HCT116 (cell line): ENCODE measurements around the gene BORCS5. TPM values are rescaled to one million over a fixed set of nuclear protein-coding genes. Genes with fewer than 3 reads are reported as not detected.

ENCODE experiments used
- ATAC-seq: fragments of 200-7000 bp; cut with Tn5 transposase; 2 replicates; pipeline ENCODE4 v1.9.1; 2020; ENCODE audit warnings: mild to moderate bottlenecking, moderate library complexity
- BruUV-seq: library from RNA; stranded (reverse); fragments of 400-500 nt; replicated peaks from 2 replicates; lab custom pipeline; 2021; lab: Mats Ljungman, UMichigan
- CTCF ChIA-PET: fragments of 300-600 bp; sonication (Branson Sonifier 250); formaldehyde crosslinking; loops from one replicate; lab custom pipeline; 2021; ENCODE audit warnings: antibody characterized with exemption; lab: Charles Lee
- POLR2A ChIA-PET: fragments of 300-600, 350-600 bp; sonication (Branson Sonifier 250); formaldehyde crosslinking; loops from one replicate; lab custom pipeline; 2021; ENCODE audit warnings: antibody characterized with exemption; lab: Charles Lee
- RAD21 ChIA-PET, 2 experiments: fragments of 300-600 bp; sonication (Branson Sonifier 250); formaldehyde crosslinking; loops; one replicate each; lab custom pipeline; 2023; ENCODE audit warnings: low total read pairs in 2 of 2; ENCODE audit not compliant: uncharacterized antibody in 2 of 2, unreplicated experiment in 2 of 2, low non-redundant PET in 1 of 2; lab: Charles Lee
- DNase-seq: peaks from one replicate; pipeline ENCODE4 v3.0.0-alpha.2; 2010; ENCODE audit warnings: low read depth, low spot score
- H2AFZ ChIP-seq: fragments of 200-600 bp; shearing (Covaris generic), sonication (generic); 2 replicates; pipeline ENCODE4 v1.6.1; 2017; ENCODE audit warnings: low read depth, mixed run types, mixed read lengths, antibody characterized with exemption, low read length; ENCODE audit not compliant: poor library complexity, severe bottlenecking
- H3K27ac ChIP-seq: 2 replicates; pipeline ENCODE4 v1.5.1; 2012; ENCODE audit warnings: low read depth, low read length
- H3K27me3 ChIP-seq: fragments of 200-600 bp; sonication (generic); 2 replicates; pipeline ENCODE4 v1.6.1; 2016; ENCODE audit warnings: mixed run types, low read length, mixed read lengths; ENCODE audit not compliant: insufficient read depth
- H3K36me3 ChIP-seq, 2 experiments: fragments of 200-500 bp in 1 of 2; fragments of 200-600 bp in 1 of 2; sonication (Bioruptor generic) in 1 of 2; sonication (generic) in 1 of 2; 2 replicates each; pipeline versions ENCODE4 v1.5.1 to v1.6.1; 2014 to 2016; ENCODE audit warnings: low read length in 2 of 2, inconsistent platforms in 1 of 2, mixed read lengths in 1 of 2, mixed run types in 1 of 2; ENCODE audit not compliant: insufficient read depth in 2 of 2, control insufficient read depth in 1 of 2
- H3K4me1 ChIP-seq, 2 experiments: fragments of 200-600 bp in 1 of 2; sonication (generic) in 1 of 2; 2 replicates each; pipeline versions ENCODE4 v1.5.1 to v1.6.1; 2012 to 2017; ENCODE audit warnings: low read length in 2 of 2, inconsistent platforms in 1 of 2, mild to moderate bottlenecking in 1 of 2, mixed read lengths in 1 of 2, mixed run types in 1 of 2, moderate library complexity in 1 of 2; ENCODE audit not compliant: insufficient read depth in 2 of 2, control insufficient read depth in 1 of 2
- H3K4me2 ChIP-seq: fragments of 200-600 bp; sonication (generic); 2 replicates; pipeline ENCODE4 v1.6.1; 2017; ENCODE audit warnings: mixed run types, low read length, mixed read lengths
- H3K4me3 ChIP-seq, 2 experiments: fragments of 200-600 bp in 1 of 2; sonication (generic) in 1 of 2; replicated peaks in 1 of 2; 2 replicates each; pipeline ENCODE4 v1.5.1; 2011 to 2016; ENCODE audit warnings: low read length in 2 of 2, control low read depth in 1 of 2, low read depth in 1 of 2, mild to moderate bottlenecking in 1 of 2, mixed read lengths in 1 of 2, mixed run types in 1 of 2
- H3K79me2 ChIP-seq: fragments of 200-600 bp; sonication (generic); 2 replicates; pipeline ENCODE4 v1.6.1; 2017; ENCODE audit warnings: mild to moderate bottlenecking, mixed run types, low read length, moderate library complexity, mixed read lengths; ENCODE audit not compliant: insufficient read depth
- H3K9ac ChIP-seq: fragments of 200-600 bp; sonication (generic); 2 replicates; pipeline ENCODE4 v1.6.1; 2016; ENCODE audit warnings: low read length, mixed read lengths
- H3K9me2 ChIP-seq: fragments of 200-600 bp; sonication (generic), shearing (Covaris generic); 2 replicates; pipeline ENCODE4 v1.6.1; 2017; ENCODE audit warnings: mixed run types, mild to moderate bottlenecking, moderate library complexity; ENCODE audit not compliant: insufficient read depth
- H3K9me3 ChIP-seq, 2 experiments: fragments of 200-500 bp in 1 of 2; fragments of 200-600 bp in 1 of 2; sonication (Bioruptor generic) in 1 of 2; sonication (generic) in 1 of 2; 2 replicates each; pipeline ENCODE4 v1.6.1; 2014 to 2017; ENCODE audit warnings: low read length in 2 of 2, mixed read lengths in 2 of 2, inconsistent platforms in 1 of 2, low read depth in 1 of 2, mild to moderate bottlenecking in 1 of 2, mixed run types in 1 of 2, moderate library complexity in 1 of 2; ENCODE audit not compliant: control insufficient read depth in 1 of 2, insufficient read depth in 1 of 2
- H4K20me1 ChIP-seq: fragments of 200-600 bp; sonication (generic), shearing (Covaris generic); 2 replicates; pipeline ENCODE4 v1.6.1; 2017; ENCODE audit warnings: mixed run types, mild to moderate bottlenecking, moderate library complexity; ENCODE audit not compliant: insufficient read depth
- EGR1 ChIP-seq: IDR thresholded peaks from 2 replicates; pipeline ENCODE4 v1.6.1; 2012; ENCODE audit warnings: low read depth
- ELF1 ChIP-seq: IDR thresholded peaks from 2 replicates; pipeline ENCODE4 v1.6.1; 2012; ENCODE audit warnings: low read depth, borderline replicate concordance
- EZH2phosphoT487 ChIP-seq: fragments of 200-600 bp; IDR thresholded peaks from 2 replicates; pipeline ENCODE4 v1.6.1; 2018; ENCODE audit warnings: antibody characterized with exemption, borderline replicate concordance
- POLR2AphosphoS5 ChIP-seq: IDR thresholded peaks from 2 replicates; pipeline ENCODE4 v1.6.1; 2011; ENCODE audit warnings: mild to moderate bottlenecking, low read depth, low read length, moderate library complexity
- REST ChIP-seq: IDR thresholded peaks from 2 replicates; pipeline ENCODE4 v1.6.1; 2012; ENCODE audit warnings: low read depth
- SIN3A ChIP-seq: IDR thresholded peaks from 2 replicates; pipeline ENCODE4 v1.6.1; 2012; ENCODE audit warnings: low read depth
- ZBTB33 ChIP-seq: IDR thresholded peaks from 2 replicates; pipeline ENCODE4 v1.6.1; 2011; ENCODE audit warnings: mild to moderate bottlenecking, low read length, moderate library complexity; ENCODE audit not compliant: insufficient replicate concordance; ENCODE audit errors: extremely low read depth
- intact Hi-C: fragments of 100-400 bp; cut with micrococcal nuclease; formaldehyde crosslinking; loops from 2 replicates; pipeline ENCODE4 v1.10.0; 2022
- total RNA-seq: library from RNA; stranded (reverse); gene quantifications from one replicate; pipeline ENCODE4 v1.2.1, GENCODE V29; 2021; ENCODE audit not compliant: unreplicated experiment
- TF ChIP-seq, protein P1 (sequence below): IDR thresholded peaks from 2 replicates; pipeline ENCODE4 v1.6.1; 2012
- TF ChIP-seq, protein P2 (sequence below), 3 experiments: fragments of 200-600 bp in 1 of 3; sonication (generic) in 1 of 3; IDR thresholded peaks in 2 of 3; conservative IDR thresholded peaks in 1 of 3; 2 replicates each; pipeline ENCODE4 v1.5.1; 2012 to 2017; ENCODE audit warnings: low read depth in 2 of 3, low read length in 2 of 3, antibody characterized with exemption in 1 of 3, borderline replicate concordance in 1 of 3, control low read depth in 1 of 3, mild to moderate bottlenecking in 1 of 3, mixed read lengths in 1 of 3, mixed run types in 1 of 3, moderate library complexity in 1 of 3; ENCODE audit not compliant: insufficient read depth in 1 of 3

Gene BORCS5
- total RNA-seq, 1 experiment from 2014 or later: 8.7 TPM

DNA sequence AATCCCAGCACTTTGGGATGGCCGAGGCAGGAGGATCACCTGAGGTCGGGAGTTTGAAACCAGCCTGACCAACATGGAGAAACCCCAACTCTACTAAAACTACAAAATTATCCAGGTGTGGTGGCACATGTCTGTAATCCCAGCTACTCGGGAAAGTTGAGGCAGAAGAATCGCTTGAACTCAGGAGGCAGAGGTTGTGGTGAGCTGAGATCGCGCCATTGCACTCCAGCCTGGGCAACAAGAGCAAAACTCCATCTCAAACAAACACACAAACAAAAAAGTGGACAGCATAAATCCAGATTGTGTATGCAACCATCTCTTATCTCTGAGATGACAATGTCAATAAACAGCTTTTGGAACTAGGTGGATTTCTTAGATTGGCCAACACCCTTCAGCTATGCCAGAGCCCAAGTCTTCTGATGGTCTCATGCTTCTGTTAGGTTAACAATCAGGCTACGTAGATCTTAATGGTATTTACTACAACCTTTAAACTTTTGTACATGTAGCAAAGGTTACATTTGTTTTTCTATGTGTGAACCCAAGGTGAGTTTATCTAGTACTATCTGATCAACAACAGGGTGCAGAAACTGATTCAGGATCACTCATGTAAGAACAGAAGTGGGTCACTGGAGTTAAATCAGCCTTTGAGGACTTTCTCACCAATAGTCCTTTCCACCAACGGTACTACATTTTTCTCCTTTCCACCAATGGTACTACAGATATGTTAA, 132.1 kb downstream of the BORCS5 start:
- H3K9me3 ChIP-seq: no peaks in the 10 kb centered on the region
- BruUV-seq: no TSS peak
- no peak for TF ChIP-seq EGR1
- no peak for TF ChIP-seq POLR2AphosphoS5
- TF ChIP-seq EZH2phosphoT487: no peak
- TF ChIP-seq, protein P1, sequence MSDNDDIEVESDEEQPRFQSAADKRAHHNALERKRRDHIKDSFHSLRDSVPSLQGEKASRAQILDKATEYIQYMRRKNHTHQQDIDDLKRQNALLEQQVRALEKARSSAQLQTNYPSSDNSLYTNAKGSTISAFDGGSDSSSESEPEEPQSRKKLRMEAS: no peak
- no peak for TF ChIP-seq ZBTB33
- no peak for TF ChIP-seq ELF1
- TF ChIP-seq SIN3A: no peak
- TF ChIP-seq, protein P2, sequence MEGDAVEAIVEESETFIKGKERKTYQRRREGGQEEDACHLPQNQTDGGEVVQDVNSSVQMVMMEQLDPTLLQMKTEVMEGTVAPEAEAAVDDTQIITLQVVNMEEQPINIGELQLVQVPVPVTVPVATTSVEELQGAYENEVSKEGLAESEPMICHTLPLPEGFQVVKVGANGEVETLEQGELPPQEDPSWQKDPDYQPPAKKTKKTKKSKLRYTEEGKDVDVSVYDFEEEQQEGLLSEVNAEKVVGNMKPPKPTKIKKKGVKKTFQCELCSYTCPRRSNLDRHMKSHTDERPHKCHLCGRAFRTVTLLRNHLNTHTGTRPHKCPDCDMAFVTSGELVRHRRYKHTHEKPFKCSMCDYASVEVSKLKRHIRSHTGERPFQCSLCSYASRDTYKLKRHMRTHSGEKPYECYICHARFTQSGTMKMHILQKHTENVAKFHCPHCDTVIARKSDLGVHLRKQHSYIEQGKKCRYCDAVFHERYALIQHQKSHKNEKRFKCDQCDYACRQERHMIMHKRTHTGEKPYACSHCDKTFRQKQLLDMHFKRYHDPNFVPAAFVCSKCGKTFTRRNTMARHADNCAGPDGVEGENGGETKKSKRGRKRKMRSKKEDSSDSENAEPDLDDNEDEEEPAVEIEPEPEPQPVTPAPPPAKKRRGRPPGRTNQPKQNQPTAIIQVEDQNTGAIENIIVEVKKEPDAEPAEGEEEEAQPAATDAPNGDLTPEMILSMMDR (IDR thresholded peaks at IDR 0.05 in 2 of 3, conservative IDR thresholded peaks at IDR 0.05 in 1 of 3; ENCODE audit: borderline replicate concordance in 1 of 3, insufficient read depth in 1 of 3, low read depth in 2 of 3, low read length in 2 of 3): no peak
- TF ChIP-seq REST: no peak
- TF ChIP-seq, all 23 proteins: peak for 0
- ChIA-PET POLR2A (no interaction called here), CTCF (no interaction called here), RAD21 (no interaction called here)
- no peak for DNase-seq
- Histone ChIP-seq H3K9me2 (no peaks in the 10 kb centered on the region), H4K20me1 (no peaks in the 10 kb centered on the region), H3K27ac (no peak overlapping the region), H3K36me3 (no peaks in the 10 kb centered on the region), H2AFZ (no peak overlapping the region), H3K9ac (no peak overlapping the region), H3K27me3 (no peaks in the 10 kb centered on the region), H3K79me2 (no peaks in the 10 kb centered on the region), H3K4me1 (no peaks in the 10 kb centered on the region), H3K4me3 (no peak overlapping the region), H3K4me2 (no peak overlapping the region)
- ATAC-seq: no peak
- intact Hi-C loops: no loop called here
